K562 (cell line): ENCODE results near the gene RNF213. TPM values are rescaled to one million over a fixed set of nuclear protein-coding genes. Genes with fewer than 3 reads are reported as not detected.
A peak's percentile ranks its signal among the peaks of the same experiment; 100 is the strongest.

Experiments
- ATAC-seq: fragments of 200-7000 bp; cut with Tn5 transposase; 3 replicates; pipeline ENCODE4 v1.9.1; 2020; ENCODE audit warnings: moderate library complexity
- BruUV-seq: library from RNA; stranded (reverse); fragments of 400-500 nt; replicated peaks from 2 replicates; lab custom pipeline; 2021; lab: Mats Ljungman, UMichigan
- CTCF ChIA-PET: fragments of 300-600 bp; formaldehyde crosslinking; extraction: SDS; loops from one replicate; lab custom pipeline; 2021; ENCODE audit warnings: low intra/inter-chr PET ratio; lab: Yijun Ruan, JAX
- POLR2A ChIA-PET: fragments of 300-600, 350-650 bp; sonication (Branson Sonifier 250); formaldehyde crosslinking; extraction: SDS; loops from one replicate; lab custom pipeline; 2021; ENCODE audit warnings: antibody characterized with exemption, inconsistent platforms; lab: Yijun Ruan, JAX
- DNase-seq, 4 experiments: peaks; one replicate each; pipeline versions ENCODE4 v3.0.0 to v3.0.0-alpha.2; 2011 to 2018; ENCODE audit warnings: low spot score in 3 of 4, mixed read lengths in 3 of 4; ENCODE audit errors: extremely low read depth in 1 of 4
- FAIRE-seq: peaks from 2 replicates; lab custom pipeline; 2011; peaks lifted over from hg19 to GRCh38; lab: Jason Lieb, UNC
- H2AFZ ChIP-seq: 2 replicates; pipeline ENCODE4 v1.6.0; 2011; ENCODE audit warnings: low read depth, low read length, control low read depth, inconsistent platforms
- H3K27ac ChIP-seq: fragments of 200-600 bp; 3 replicates; pipeline ENCODE4 v1.8.0; 2011; ENCODE audit warnings: low read depth, mild to moderate bottlenecking, control low read depth, inconsistent platforms, low read length, moderate library complexity, mixed read lengths; ENCODE audit errors: extremely low read depth
- H3K27me3 ChIP-seq, 2 experiments: fragments of 300-600 bp in 1 of 2; 2 replicates in 1 of 2; 3 replicates in 1 of 2; pipeline versions ENCODE4 v1.6.0 to v1.8.0; 2011; ENCODE audit warnings: inconsistent platforms in 2 of 2, low read length in 2 of 2, mild to moderate bottlenecking in 1 of 2, mixed read lengths in 1 of 2, moderate library complexity in 1 of 2; ENCODE audit not compliant: control insufficient read depth in 2 of 2, insufficient read depth in 2 of 2
- H3K36me3 ChIP-seq: fragments of 300-600 bp; 3 replicates; pipeline ENCODE4 v1.8.0; 2011; ENCODE audit warnings: mild to moderate bottlenecking, low read length, inconsistent platforms; ENCODE audit not compliant: control insufficient read depth, insufficient read depth
- H3K4me1 ChIP-seq, 2 experiments: fragments of 200-600 bp in 1 of 2; replicated peaks in 1 of 2; 2 replicates in 1 of 2; 3 replicates in 1 of 2; pipeline versions ENCODE4 v1.5.1 to v1.8.0; 2011; ENCODE audit warnings: inconsistent platforms in 2 of 2, low read length in 2 of 2, mild to moderate bottlenecking in 1 of 2, mixed read lengths in 1 of 2, moderate library complexity in 1 of 2; ENCODE audit not compliant: control insufficient read depth in 2 of 2, insufficient read depth in 2 of 2
- H3K4me2 ChIP-seq: 2 replicates; pipeline ENCODE4 v1.6.1; 2011; ENCODE audit warnings: low read length, control low read depth, inconsistent platforms, mixed read lengths; ENCODE audit not compliant: insufficient read depth
- H3K4me3 ChIP-seq: fragments of 200-600 bp; sonication (generic), shearing (Covaris generic); 2 replicates; pipeline ENCODE4 v1.5.1; 2016; ENCODE audit warnings: control low read depth, inconsistent platforms
- H3K79me2 ChIP-seq: fragments of 200-600 bp; 3 replicates; pipeline ENCODE4 v1.8.0; 2011; ENCODE audit warnings: low read length, inconsistent platforms; ENCODE audit not compliant: control insufficient read depth, insufficient read depth
- H3K9ac ChIP-seq, 2 experiments: 2 replicates each; pipeline versions ENCODE4 v1.6.0 to v1.6.1; 2011; ENCODE audit warnings: low read depth in 2 of 2, low read length in 2 of 2, control low read depth in 1 of 2, inconsistent platforms in 1 of 2, mild to moderate bottlenecking in 1 of 2, mixed read lengths in 1 of 2; ENCODE audit not compliant: insufficient read depth in 1 of 2
- H3K9me1 ChIP-seq: one replicate; pipeline ENCODE4 v1.6.0; 2011; ENCODE audit warnings: inconsistent platforms, mild to moderate bottlenecking, low read length, moderate library complexity; ENCODE audit not compliant: control insufficient read depth, insufficient read depth
- H3K9me3 ChIP-seq: replicated peaks from 2 replicates; pipeline ENCODE4 v1.5.1; 2011; ENCODE audit warnings: low read depth, low read length, inconsistent platforms; ENCODE audit not compliant: control insufficient read depth, insufficient read depth
- H4K20me1 ChIP-seq: replicated peaks from 2 replicates; pipeline ENCODE4 v1.6.1; 2011; ENCODE audit warnings: low read length, inconsistent platforms, mixed read lengths; ENCODE audit not compliant: control insufficient read depth, insufficient read depth
- ILF3 ChIP-seq: fragments of 450-650 bp; IDR thresholded peaks from 2 replicates; pipeline ENCODE4 v1.6.1; 2018; ENCODE audit warnings: antibody characterized with exemption, mild to moderate bottlenecking, moderate library complexity, borderline replicate concordance
- WGBS: fragments of 100-300 bp; shearing (Covaris generic); methylation state at CpG from one replicate; pipeline ENCODE4 v1.1.6; 2016; ENCODE audit warnings: low coverage, mixed read lengths; ENCODE audit not compliant: insufficient coverage; ENCODE audit errors: missing lambda C conversion rate; 5-methylcytosine and 5-hydroxymethylcytosine counted together
- in situ Hi-C: fragments of 300-500 bp; cut with MboI; formaldehyde crosslinking; loops from 4 replicates; pipeline ENCODE4 v1.15.0; 2018; ENCODE audit warnings: inconsistent platforms, mixed read lengths
- intact Hi-C: fragments of 100-400 bp; cut with micrococcal nuclease; formaldehyde crosslinking; loops from 2 replicates; pipeline ENCODE4 v1.14.2; 2022
- polyA plus RNA-seq, 8 experiments: library from polyadenylated mRNA; depleted of rRNA in 4 of 8; stranded (reverse) in 5 of 8; unstranded in 3 of 8; fragments of >200 nt; fragmentation: Nextera tagmentation in 2 of 8; fragmentation: Illumina TruSeq in 1 of 8; extraction: Ambion mirVana in 2 of 8; extraction: Trizol in 1 of 8; gene quantifications; 2 replicates each; pipeline versions ENCODE4 v1.2.1 to v1.2.3, GENCODE V29; 2011 to 2014; ENCODE audit warnings: inconsistent platforms in 1 of 8, missing spikeins in 1 of 8
- total RNA-seq, 7 experiments: library from RNA; depleted of rRNA in 6 of 7; stranded (reverse); fragments of >200 nt in 6 of 7; fragmentation: Illumina TruSeq in 2 of 7; extraction: Trizol in 2 of 7; gene quantifications; 2 replicates each; pipeline versions ENCODE4 v1.2.1 to v1.2.3, GENCODE V29; 2011 to 2021; ENCODE audit warnings: low replicate concordance in 1 of 7
- TF ChIP-seq, protein P1 (sequence below): fragments of 450-650 bp; IDR thresholded peaks from 2 replicates; pipeline ENCODE4 v1.7.1; 2018; ENCODE audit warnings: mild to moderate bottlenecking, low read depth; ENCODE audit not compliant: partially characterized antibody
- TF ChIP-seq, protein P2 (sequence below): fragments of 250-450 bp; sonication (Bioruptor Pico); IDR thresholded peaks from 2 replicates; pipeline ENCODE4 v1.4.0; 2020; ENCODE audit warnings: borderline replicate concordance

Gene RNF213
- total and polyA plus RNA-seq, 9 of the 15 experiments (the other 6 are each of a cell fraction or from before 2014, with no cell fraction given): 5.3 to 33.6 (median 17.9) TPM

DNA sequence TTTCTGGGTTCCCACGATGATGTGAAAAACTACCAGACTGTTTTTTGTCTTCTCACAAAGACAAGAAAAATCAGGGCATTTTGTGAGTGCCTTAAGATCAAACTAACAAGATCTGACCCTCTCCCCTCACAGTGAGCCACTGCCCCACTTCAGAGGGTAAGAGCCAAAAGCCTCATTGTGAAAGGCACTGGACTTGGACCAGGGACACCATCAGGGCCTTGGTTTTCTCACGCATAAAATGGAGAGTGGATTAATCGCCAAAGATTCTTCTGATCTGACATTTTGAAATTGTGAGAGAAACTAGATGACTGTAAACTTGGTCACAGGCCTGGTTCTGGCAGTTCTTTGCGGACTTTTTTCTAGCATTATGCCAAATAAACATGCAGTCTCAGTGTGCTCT, 133.3 kb downstream of the RNF213 start (continued):
- TF ChIP-seq, protein P1, sequence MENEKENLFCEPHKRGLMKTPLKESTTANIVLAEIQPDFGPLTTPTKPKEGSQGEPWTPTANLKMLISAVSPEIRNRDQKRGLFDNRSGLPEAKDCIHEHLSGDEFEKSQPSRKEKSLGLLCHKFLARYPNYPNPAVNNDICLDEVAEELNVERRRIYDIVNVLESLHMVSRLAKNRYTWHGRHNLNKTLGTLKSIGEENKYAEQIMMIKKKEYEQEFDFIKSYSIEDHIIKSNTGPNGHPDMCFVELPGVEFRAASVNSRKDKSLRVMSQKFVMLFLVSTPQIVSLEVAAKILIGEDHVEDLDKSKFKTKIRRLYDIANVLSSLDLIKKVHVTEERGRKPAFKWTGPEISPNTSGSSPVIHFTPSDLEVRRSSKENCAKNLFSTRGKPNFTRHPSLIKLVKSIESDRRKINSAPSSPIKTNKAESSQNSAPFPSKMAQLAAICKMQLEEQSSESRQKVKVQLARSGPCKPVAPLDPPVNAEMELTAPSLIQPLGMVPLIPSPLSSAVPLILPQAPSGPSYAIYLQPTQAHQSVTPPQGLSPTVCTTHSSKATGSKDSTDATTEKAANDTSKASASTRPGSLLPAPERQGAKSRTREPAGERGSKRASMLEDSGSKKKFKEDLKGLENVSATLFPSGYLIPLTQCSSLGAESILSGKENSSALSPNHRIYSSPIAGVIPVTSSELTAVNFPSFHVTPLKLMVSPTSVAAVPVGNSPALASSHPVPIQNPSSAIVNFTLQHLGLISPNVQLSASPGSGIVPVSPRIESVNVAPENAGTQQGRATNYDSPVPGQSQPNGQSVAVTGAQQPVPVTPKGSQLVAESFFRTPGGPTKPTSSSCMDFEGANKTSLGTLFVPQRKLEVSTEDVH: no peak

DNA sequence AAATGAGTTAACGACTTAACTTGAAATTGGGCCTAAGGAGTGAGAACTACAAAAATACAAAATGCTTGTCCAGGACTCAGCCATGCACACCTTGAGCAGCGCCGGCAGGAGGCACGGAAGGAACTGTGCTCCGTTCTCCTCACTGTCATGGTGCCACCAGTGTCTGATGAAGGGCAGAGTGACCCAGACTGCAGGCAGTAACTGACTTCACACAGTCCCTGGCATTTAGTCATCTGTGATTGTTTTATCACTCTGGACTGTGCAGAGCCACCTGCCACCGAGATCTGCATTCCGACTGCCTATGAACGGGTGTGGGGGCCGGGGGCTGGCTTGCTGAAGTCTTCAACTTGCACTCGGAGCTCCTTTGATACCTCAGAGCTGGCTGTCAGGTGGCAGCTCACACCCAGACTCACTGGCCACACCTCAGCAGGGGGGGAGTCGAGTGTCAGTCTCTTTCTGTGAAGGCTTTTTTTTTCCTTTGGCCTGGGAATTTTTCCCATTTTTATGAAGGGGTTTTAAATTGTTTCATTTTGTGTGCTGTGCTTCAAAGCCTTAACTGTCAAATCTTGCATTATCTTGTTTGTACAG, 134.1 kb downstream of the RNF213 start:
- Histone ChIP-seq H3K36me3 (peaks cover 34% of the 10 kb centered on the region; the same call in 1 of the 3 replicates), H3K27ac (no peak overlapping the region), H3K27me3 (peaks cover 4 to 13% of the 10 kb centered on the region in 2 experiments; a peak in 3 of 5 replicates), H3K4me2 (no peak overlapping the region), H4K20me1 (no peaks in the 10 kb centered on the region), H3K9ac (0 out of 4 replicates have a peak overlapping the region, but pooled peaks of 1 of the 2 experiments have one; percentile 16), H3K9me3 (no peaks in the 10 kb centered on the region), H3K4me3 (no peak overlapping the region), H3K79me2 (no peaks in the 10 kb centered on the region), H2AFZ (no peak overlapping the region), H3K9me1 (no peaks in the 10 kb centered on the region), H3K4me1 (no peaks in the 10 kb centered on the region)
- WGBS: 54% methylated on average over 11 of the region's 11 CpGs
- intact Hi-C loops: no loop called here
- no TSS peak for BruUV-seq
- in situ Hi-C loops: no loop called here
- ChIA-PET POLR2A (interaction anchor here (0.6 to 1.0 kb wide), 2 partner anchors 10 to 305 kb away, joined by 3 to 4 read pairs; no protein-coding TSS in a partner anchor), CTCF (no interaction called here)
- ATAC-seq: no peak
- DNase-seq: no peak
- no peak for FAIRE-seq
- TF ChIP-seq, protein P2, sequence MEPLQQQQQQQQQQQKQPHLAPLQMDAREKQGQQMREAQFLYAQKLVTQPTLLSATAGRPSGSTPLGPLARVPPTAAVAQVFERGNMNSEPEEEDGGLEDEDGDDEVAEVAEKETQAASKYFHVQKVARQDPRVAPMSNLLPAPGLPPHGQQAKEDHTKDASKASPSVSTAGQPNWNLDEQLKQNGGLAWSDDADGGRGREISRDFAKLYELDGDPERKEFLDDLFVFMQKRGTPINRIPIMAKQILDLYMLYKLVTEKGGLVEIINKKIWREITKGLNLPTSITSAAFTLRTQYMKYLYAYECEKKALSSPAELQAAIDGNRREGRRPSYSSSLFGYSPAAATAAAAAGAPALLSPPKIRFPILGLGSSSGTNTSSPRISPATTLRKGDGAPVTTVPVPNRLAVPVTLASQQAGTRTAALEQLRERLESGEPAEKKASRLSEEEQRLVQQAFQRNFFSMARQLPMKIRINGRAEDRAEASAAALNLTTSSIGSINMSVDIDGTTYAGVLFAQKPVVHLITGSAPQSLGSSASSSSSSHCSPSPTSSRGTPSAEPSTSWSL: no peak
- TF ChIP-seq ILF3: no peak
